HepG2 (cell line): ENCODE results near the gene KDM3A. TPM values are rescaled to one million over a fixed set of nuclear protein-coding genes. Genes with fewer than 3 reads are reported as not detected.

Experiments used
- ATAC-seq: fragments of 200-7000 bp; cut with Tn5 transposase; 3 replicates; pipeline ENCODE4 v1.9.1; 2020; ENCODE audit warnings: mild to moderate bottlenecking, moderate library complexity
- BruUV-seq: library from RNA; stranded (reverse); fragments of 400-500 nt; replicated peaks from 2 replicates; lab custom pipeline; 2021; lab: Mats Ljungman, UMichigan
- CTCF ChIA-PET: fragments of 300-600 bp; formaldehyde crosslinking; extraction: SDS; loops from one replicate; lab custom pipeline; 2021; ENCODE audit warnings: low total read pairs, inconsistent platforms, low intra/inter-chr PET ratio; lab: Yijun Ruan, JAX
- POLR2A ChIA-PET: fragments of 350-600 bp; sonication (Branson Sonifier 250); formaldehyde crosslinking; loops from one replicate; lab custom pipeline; 2020; ENCODE audit warnings: antibody characterized with exemption, inconsistent platforms; lab: Yijun Ruan, JAX
- DNase-seq: peaks from one replicate; pipeline ENCODE4 v3.0.0-alpha.2; 2015; ENCODE audit warnings: low spot score
- FAIRE-seq: peaks from 3 replicates; lab custom pipeline; 2011; peaks lifted over from hg19 to GRCh38; lab: Jason Lieb, UNC
- H2AFZ ChIP-seq: one replicate; pipeline ENCODE4 v1.6.1; 2011; ENCODE audit warnings: low read length, inconsistent platforms
- H3K27ac ChIP-seq: fragments of 300-600 bp; 3 replicates; pipeline ENCODE4 v1.8.0; 2011; ENCODE audit warnings: mixed run types, mild to moderate bottlenecking, mixed read lengths, low read length, inconsistent platforms; ENCODE audit not compliant: insufficient read depth; ENCODE audit errors: extremely low read length
- H3K27me3 ChIP-seq, 2 experiments: fragments of 200-600 bp in 1 of 2; 2 replicates in 1 of 2; 3 replicates in 1 of 2; pipeline versions ENCODE4 v1.6.0 to v1.8.0; 2011; ENCODE audit warnings: low read length in 2 of 2, mild to moderate bottlenecking in 2 of 2, moderate library complexity in 2 of 2, inconsistent platforms in 1 of 2; ENCODE audit not compliant: insufficient read depth in 2 of 2, control insufficient read depth in 1 of 2
- H3K36me3 ChIP-seq, 2 experiments: fragments of 200-600 bp in 1 of 2; replicated peaks in 1 of 2; 2 replicates in 1 of 2; 3 replicates in 1 of 2; pipeline versions ENCODE4 v1.5.1 to v1.8.0; 2011; ENCODE audit warnings: low read length in 2 of 2, inconsistent platforms in 1 of 2; ENCODE audit not compliant: insufficient read depth in 2 of 2, control insufficient read depth in 1 of 2
- H3K4me1 ChIP-seq: 2 replicates; pipeline ENCODE4 v1.5.1; 2012; ENCODE audit warnings: low read length, inconsistent platforms; ENCODE audit not compliant: insufficient read depth
- H3K4me2 ChIP-seq: 2 replicates; pipeline ENCODE4 v1.6.0; 2011; ENCODE audit warnings: low read depth, low read length, inconsistent platforms
- H3K4me3 ChIP-seq, 3 experiments: fragments of 200-600 bp in 1 of 3; sonication (generic), shearing (Covaris generic) in 1 of 3; replicated peaks in 1 of 3; 2 replicates each; pipeline ENCODE4 v1.5.1; 2011 to 2016; ENCODE audit warnings: low read length in 3 of 3, inconsistent platforms in 2 of 3, low read depth in 2 of 3, mild to moderate bottlenecking in 2 of 3, control low read depth in 1 of 3, mixed read lengths in 1 of 3; ENCODE audit not compliant: insufficient read depth in 1 of 3
- H3K79me2 ChIP-seq: one replicate; pipeline ENCODE4 v1.6.1; 2011; ENCODE audit warnings: low read length, inconsistent platforms; ENCODE audit not compliant: insufficient read depth
- H3K9ac ChIP-seq: 2 replicates; pipeline ENCODE4 v1.6.0; 2011; ENCODE audit warnings: mild to moderate bottlenecking, low read depth, low read length, inconsistent platforms; ENCODE audit not compliant: insufficient read depth
- H3K9me3 ChIP-seq: 2 replicates; pipeline ENCODE4 v1.5.1; 2012; ENCODE audit warnings: mild to moderate bottlenecking, low read length
- H4K20me1 ChIP-seq: 2 replicates; pipeline ENCODE4 v1.6.0; 2011; ENCODE audit warnings: inconsistent platforms, mild to moderate bottlenecking, low read length, moderate library complexity; ENCODE audit not compliant: insufficient read depth
- AGO1 ChIP-seq: fragments of 200-400 bp; formaldehyde crosslinking; IDR thresholded peaks from 2 replicates; pipeline ENCODE4 v1.6.1; 2017; ENCODE audit warnings: mild to moderate bottlenecking, low read depth, low read length, moderate library complexity; ENCODE audit not compliant: poor library complexity, severe bottlenecking
- HNF4A ChIP-seq: sonication (generic); formaldehyde crosslinking; IDR thresholded peaks from 2 replicates; pipeline ENCODE4 v1.4.0; 2020; ENCODE audit warnings: missing genetic modification reagents
- MAFF ChIP-seq: IDR thresholded peaks from 2 replicates; pipeline ENCODE4 v1.6.1; 2011; ENCODE audit warnings: low read depth, low read length, improper control_type of control experiment
- POLR2AphosphoS5 ChIP-seq: IDR thresholded peaks from 2 replicates; pipeline ENCODE4 v1.6.1; 2012; ENCODE audit warnings: low read depth, low read length
- TBP ChIP-seq: sonication (generic); formaldehyde crosslinking; IDR thresholded peaks from 2 replicates; pipeline ENCODE4 v1.5.0; 2020; ENCODE audit warnings: missing genetic modification reagents
- TGIF2 ChIP-seq: IDR thresholded peaks from 2 replicates; pipeline ENCODE4 v1.6.1; 2016; ENCODE audit warnings: control low read depth, missing compliant biosample characterization
- ZNF138 ChIP-seq: sonication (generic); formaldehyde crosslinking; IDR thresholded peaks from 2 replicates; pipeline ENCODE4 v1.5.0; 2020; ENCODE audit warnings: mild to moderate bottlenecking, low read depth, missing genetic modification reagents
- ZNF235 ChIP-seq: sonication (generic); formaldehyde crosslinking; IDR thresholded peaks from 2 replicates; pipeline ENCODE4 v1.8.1; 2023; ENCODE audit warnings: mild to moderate bottlenecking, missing genetic modification reagents, borderline replicate concordance
- ZNF850 ChIP-seq: sonication (generic); formaldehyde crosslinking; conservative IDR thresholded peaks from 2 replicates; pipeline ENCODE4 v1.9.0; 2021; ENCODE audit warnings: mild to moderate bottlenecking, missing genetic modification reagents
- in situ Hi-C: cut with HindIII; loops from 2 replicates; pipeline ENCODE4 v1.10.0; 2017; ENCODE audit warnings: low pct_unique_long_range_greater_than_20kb; ENCODE audit not compliant: extremely low pct_ligation_motif_present
- intact Hi-C: fragments of 100-400 bp; cut with micrococcal nuclease; formaldehyde crosslinking; loops from one replicate; pipeline ENCODE4 v1.10.0; 2022; ENCODE audit not compliant: unreplicated experiment
- polyA plus RNA-seq, 8 experiments: library from polyadenylated mRNA; depleted of rRNA in 3 of 8; stranded (reverse) in 7 of 8; unstranded in 1 of 8; fragments of >200 nt; fragmentation: Illumina TruSeq in 4 of 8; extraction: Trizol in 4 of 8; gene quantifications; 2 replicates each; pipeline versions ENCODE4 v1.2.1 to v1.2.3, GENCODE V29; 2011 to 2016; ENCODE audit warnings: low read depth in 4 of 8, missing spikeins in 1 of 8, mixed read lengths in 1 of 8; ENCODE audit not compliant: insufficient read depth in 1 of 8
- total RNA-seq, 5 experiments: library from RNA; depleted of rRNA; stranded (reverse); fragments of >200 nt; fragmentation: Illumina TruSeq; extraction: Trizol; gene quantifications; 2 replicates each; pipeline ENCODE4 v1.2.3, GENCODE V29; 2016; ENCODE audit warnings: low read depth in 1 of 5
- TF ChIP-seq, protein P1 (sequence below): IDR thresholded peaks from 2 replicates; pipeline ENCODE4 v1.6.1; 2016; ENCODE audit warnings: low read depth, missing genetic modification reagents, missing compliant biosample characterization
- TF ChIP-seq, protein P2 (sequence below): IDR thresholded peaks from 2 replicates; pipeline ENCODE4 v1.6.1; 2016; ENCODE audit warnings: low read depth, borderline replicate concordance
- TF ChIP-seq, protein P3 (sequence below): IDR thresholded peaks from 2 replicates; pipeline ENCODE4 v1.6.1; 2016; ENCODE audit warnings: mild to moderate bottlenecking, missing biosample characterization, missing genetic modification reagents
- TF ChIP-seq, protein P4 (sequence below): sonication (generic); formaldehyde crosslinking; IDR thresholded peaks from 2 replicates; pipeline ENCODE4 v1.8.0; 2022; ENCODE audit warnings: missing genetic modification reagents, low read depth, mild to moderate bottlenecking, borderline replicate concordance
- TF ChIP-seq, protein P5 (sequence below): sonication (generic); formaldehyde crosslinking; IDR thresholded peaks from 2 replicates; pipeline ENCODE4 v1.4.0; 2020; ENCODE audit warnings: missing genetic modification reagents, borderline replicate concordance

The KDM3A gene
- total and polyA plus RNA-seq, 2 of the 13 experiments (the other 11 are each of a cell fraction or from before 2014, with no cell fraction given): 21.0 to 70.2 TPM

DNA sequence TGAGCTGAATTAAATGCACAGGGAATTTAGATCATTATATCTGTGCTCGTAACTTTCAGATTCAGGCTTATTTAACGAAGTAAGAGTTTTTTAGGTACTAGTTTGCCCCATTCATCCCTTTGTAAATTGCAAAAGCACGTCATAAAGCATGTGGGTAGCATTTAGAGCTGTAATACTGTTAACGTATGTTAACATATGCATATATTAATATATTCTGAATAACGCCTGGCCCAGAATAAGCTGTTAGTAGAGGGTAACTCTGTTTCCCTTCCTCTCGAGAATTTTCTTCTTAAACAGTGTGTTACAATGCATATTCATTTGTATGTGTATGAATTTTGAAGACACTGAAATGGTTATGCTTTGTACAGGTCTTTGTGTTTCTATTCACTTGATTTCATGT, 30.5 kb downstream of the KDM3A start (continued):
- TF ChIP-seq, protein P1, sequence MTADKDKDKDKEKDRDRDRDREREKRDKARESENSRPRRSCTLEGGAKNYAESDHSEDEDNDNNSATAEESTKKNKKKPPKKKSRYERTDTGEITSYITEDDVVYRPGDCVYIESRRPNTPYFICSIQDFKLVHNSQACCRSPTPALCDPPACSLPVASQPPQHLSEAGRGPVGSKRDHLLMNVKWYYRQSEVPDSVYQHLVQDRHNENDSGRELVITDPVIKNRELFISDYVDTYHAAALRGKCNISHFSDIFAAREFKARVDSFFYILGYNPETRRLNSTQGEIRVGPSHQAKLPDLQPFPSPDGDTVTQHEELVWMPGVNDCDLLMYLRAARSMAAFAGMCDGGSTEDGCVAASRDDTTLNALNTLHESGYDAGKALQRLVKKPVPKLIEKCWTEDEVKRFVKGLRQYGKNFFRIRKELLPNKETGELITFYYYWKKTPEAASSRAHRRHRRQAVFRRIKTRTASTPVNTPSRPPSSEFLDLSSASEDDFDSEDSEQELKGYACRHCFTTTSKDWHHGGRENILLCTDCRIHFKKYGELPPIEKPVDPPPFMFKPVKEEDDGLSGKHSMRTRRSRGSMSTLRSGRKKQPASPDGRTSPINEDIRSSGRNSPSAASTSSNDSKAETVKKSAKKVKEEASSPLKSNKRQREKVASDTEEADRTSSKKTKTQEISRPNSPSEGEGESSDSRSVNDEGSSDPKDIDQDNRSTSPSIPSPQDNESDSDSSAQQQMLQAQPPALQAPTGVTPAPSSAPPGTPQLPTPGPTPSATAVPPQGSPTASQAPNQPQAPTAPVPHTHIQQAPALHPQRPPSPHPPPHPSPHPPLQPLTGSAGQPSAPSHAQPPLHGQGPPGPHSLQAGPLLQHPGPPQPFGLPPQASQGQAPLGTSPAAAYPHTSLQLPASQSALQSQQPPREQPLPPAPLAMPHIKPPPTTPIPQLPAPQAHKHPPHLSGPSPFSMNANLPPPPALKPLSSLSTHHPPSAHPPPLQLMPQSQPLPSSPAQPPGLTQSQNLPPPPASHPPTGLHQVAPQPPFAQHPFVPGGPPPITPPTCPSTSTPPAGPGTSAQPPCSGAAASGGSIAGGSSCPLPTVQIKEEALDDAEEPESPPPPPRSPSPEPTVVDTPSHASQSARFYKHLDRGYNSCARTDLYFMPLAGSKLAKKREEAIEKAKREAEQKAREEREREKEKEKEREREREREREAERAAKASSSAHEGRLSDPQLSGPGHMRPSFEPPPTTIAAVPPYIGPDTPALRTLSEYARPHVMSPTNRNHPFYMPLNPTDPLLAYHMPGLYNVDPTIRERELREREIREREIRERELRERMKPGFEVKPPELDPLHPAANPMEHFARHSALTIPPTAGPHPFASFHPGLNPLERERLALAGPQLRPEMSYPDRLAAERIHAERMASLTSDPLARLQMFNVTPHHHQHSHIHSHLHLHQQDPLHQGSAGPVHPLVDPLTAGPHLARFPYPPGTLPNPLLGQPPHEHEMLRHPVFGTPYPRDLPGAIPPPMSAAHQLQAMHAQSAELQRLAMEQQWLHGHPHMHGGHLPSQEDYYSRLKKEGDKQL (CRISPR knock-in tag): no peak
- TF ChIP-seq, protein P2, sequence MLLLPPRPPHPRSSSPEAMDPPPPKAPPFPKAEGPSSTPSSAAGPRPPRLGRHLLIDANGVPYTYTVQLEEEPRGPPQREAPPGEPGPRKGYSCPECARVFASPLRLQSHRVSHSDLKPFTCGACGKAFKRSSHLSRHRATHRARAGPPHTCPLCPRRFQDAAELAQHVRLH: no peak
- no peak for TF ChIP-seq TBP (CRISPR knock-in tag)
- TF ChIP-seq, all 625 proteins: peak for 0

DNA sequence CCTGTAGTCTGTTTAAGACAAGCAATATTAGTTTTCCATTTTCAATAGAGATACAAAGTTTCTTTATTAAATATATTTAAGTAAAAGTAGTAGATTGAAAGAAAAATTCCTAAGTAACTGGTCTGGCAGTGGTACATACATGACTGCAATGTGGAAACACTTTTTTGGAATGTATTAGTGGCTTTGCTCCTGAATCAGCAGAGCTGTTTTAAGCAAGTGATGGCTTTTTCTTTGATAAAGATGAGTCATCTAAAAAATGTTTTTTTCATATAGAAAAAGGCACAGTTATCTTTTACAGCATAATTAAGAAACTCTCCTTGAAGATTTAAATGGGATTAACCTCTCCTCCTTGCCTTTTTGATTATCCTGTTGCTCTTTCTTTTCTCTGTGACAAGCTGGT, 34.9 kb downstream of the KDM3A start:
- no peak overlapping the region for H3K4me2 ChIP-seq
- FAIRE-seq: no peak
- ChIA-PET CTCF (no interaction called here), POLR2A (interaction anchor here (1.0 kb wide), 1 partner anchor 35 kb away, joined by 3 read pairs; the partner anchor contains the start of gene KDM3A)
- ATAC-seq: no peak
- no peak overlapping the region for H3K4me3 ChIP-seq
- H4K20me1 ChIP-seq: no peaks in the 10 kb centered on the region
- 0 out of 2 replicates have a peak, but pooled peaks cover 4% of the 10 kb centered on the region for H3K4me1 ChIP-seq
- no TSS peak for BruUV-seq
- in situ Hi-C loops: no loop called here
- no peaks in the 10 kb centered on the region for H3K9me3 ChIP-seq
- DNase-seq: no peak
- peaks cover 51 to 96% of the 10 kb centered on the region in 2 experiments for H3K36me3 ChIP-seq
- intact Hi-C loops: no loop called here
- no peaks in the 10 kb centered on the region for H3K79me2 ChIP-seq
- no peak overlapping the region for H3K9ac ChIP-seq
- no peak overlapping the region for H3K27ac ChIP-seq
- H2AFZ ChIP-seq: no peak overlapping the region
- H3K27me3 ChIP-seq: no peaks in the 10 kb centered on the region
- TF ChIP-seq HNF4A (no peak), AGO1 (no peak), ZNF850 (CRISPR knock-in tag) (no peak), ZNF235 (no peak), MAFF (peak; percentile 16; the same call in 1 of the 2 replicates), POLR2AphosphoS5 (no peak), ZNF138 (CRISPR knock-in tag) (no peak), TGIF2 (CRISPR knock-in tag) (no peak)
- TF ChIP-seq, protein P3, sequence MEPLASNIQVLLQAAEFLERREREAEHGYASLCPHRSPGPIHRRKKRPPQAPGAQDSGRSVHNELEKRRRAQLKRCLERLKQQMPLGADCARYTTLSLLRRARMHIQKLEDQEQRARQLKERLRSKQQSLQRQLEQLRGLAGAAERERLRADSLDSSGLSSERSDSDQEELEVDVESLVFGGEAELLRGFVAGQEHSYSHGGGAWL (CRISPR knock-in tag): no peak
- TF ChIP-seq, protein P4, sequence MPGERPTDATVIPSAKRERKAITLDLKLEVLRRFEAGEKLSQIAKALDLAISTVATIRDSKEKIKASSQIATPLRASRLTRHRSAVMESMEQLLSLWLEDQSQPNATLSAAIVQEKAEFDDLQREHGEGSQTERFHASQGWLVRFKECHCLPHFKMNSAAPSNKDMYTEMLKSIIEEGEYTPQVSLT: no peak
- TF ChIP-seq, protein P5, sequence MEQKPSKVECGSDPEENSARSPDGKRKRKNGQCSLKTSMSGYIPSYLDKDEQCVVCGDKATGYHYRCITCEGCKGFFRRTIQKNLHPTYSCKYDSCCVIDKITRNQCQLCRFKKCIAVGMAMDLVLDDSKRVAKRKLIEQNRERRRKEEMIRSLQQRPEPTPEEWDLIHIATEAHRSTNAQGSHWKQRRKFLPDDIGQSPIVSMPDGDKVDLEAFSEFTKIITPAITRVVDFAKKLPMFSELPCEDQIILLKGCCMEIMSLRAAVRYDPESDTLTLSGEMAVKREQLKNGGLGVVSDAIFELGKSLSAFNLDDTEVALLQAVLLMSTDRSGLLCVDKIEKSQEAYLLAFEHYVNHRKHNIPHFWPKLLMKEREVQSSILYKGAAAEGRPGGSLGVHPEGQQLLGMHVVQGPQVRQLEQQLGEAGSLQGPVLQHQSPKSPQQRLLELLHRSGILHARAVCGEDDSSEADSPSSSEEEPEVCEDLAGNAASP (CRISPR knock-in tag): no peak
